GM12873 (cell line): ENCODE measurements around the gene PLPPR1.

Experiments used
- CTCF ChIP-seq: IDR thresholded peaks from 2 replicates; pipeline ENCODE4 v1.5.1; 2012; ENCODE audit warnings: low read depth, mild to moderate bottlenecking, moderate library complexity, low read length, control low read depth; ENCODE audit not compliant: insufficient read depth; ENCODE audit errors: missing control alignments

Gene PLPPR1

GRCh38 chr9:101359679-101360078 is 331.2 kb downstream of the PLPPR1 start:
- TF ChIP-seq CTCF = no peak

GRCh38 chr9:101360647-101361046 is 332.1 kb downstream of the PLPPR1 start:
- no peak for TF ChIP-seq CTCF

GRCh38 chr9:101362450-101362849 is 333.9 kb downstream of the PLPPR1 start:
- no peak for TF ChIP-seq CTCF

- no peak for TF ChIP-seq CTCF
Observed at GRCh38 chr9:101365181-101365580, 336.7 kb downstream of the PLPPR1 start.

- TF ChIP-seq CTCF = no peak
Observed at GRCh38 chr9:101366038-101366756, 337.7 kb downstream of the PLPPR1 start.

GRCh38 chr9:101367323-101367722 is 338.8 kb downstream of the PLPPR1 start:
- no peak for TF ChIP-seq CTCF

GRCh38 chr9:101369286-101369685 is 340.8 kb downstream of the PLPPR1 start:
- no peak for TF ChIP-seq CTCF
